ENCODE results near the gene JUND. TPM values are rescaled to one million over a fixed set of nuclear protein-coding genes. Genes with fewer than 3 reads are reported as not detected.

Gene JUND
- total RNA-seq, 4 donors from 2014 or later: 152 to 386 (median 290) TPM

- TF ChIP-seq CTCF (IDR thresholded peaks at IDR 0.05): peak in 3 of 4 experiments; percentile 17 to 42 (median 27)
- peak; percentile 75 to 93 for TF ChIP-seq POLR2A (IDR thresholded peaks at IDR 0.05)
- no peaks in the 10 kb centered on the region for H3K27me3 ChIP-seq
- no peaks in the 10 kb centered on the region for H3K36me3 ChIP-seq
- H3K27ac ChIP-seq: peak within 1 kb of the TSS; percentile 93 to 94
- DNase-seq: peak; percentile 97 to 99
- H3K9me3 ChIP-seq: no peaks in the 10 kb centered on the region
- intact Hi-C loops (cut with DNase I; ENCODE audit: low total_unique reads): loop anchor here (5.0 kb wide), 1 partner anchor 46 kb away; no protein-coding TSS in a partner anchor
- H3K4me3 ChIP-seq: peak within 1 kb of the TSS; percentile 63 to 67
- H3K4me1 ChIP-seq: peaks cover 0 to 10% of the 10 kb centered on the region in 2 donors
Observed at GRCh38 chr19:18322759-18323460, 41.5 kb upstream of the JUND start, which contains the start of gene LSM4. LSM4 (minus strand) TSS chr19:18323076; CDS start chr19:18323020, 56 bp downstream.

GRCh38 chr19:18322318-18322758 is 40.9 kb upstream of the JUND start:
- Histone ChIP-seq H3K9me3 (no peaks in the 10 kb centered on the region), H3K36me3 (no peaks in the 10 kb centered on the region), H3K27me3 (no peaks in the 10 kb centered on the region), H3K27ac (peak overlapping the region; percentile 78 to 80), H3K4me1 (peaks cover 0 to 10% of the 10 kb centered on the region in 2 donors), H3K4me3 (peak overlapping the region; percentile 63 to 67)
- TF ChIP-seq POLR2A (IDR thresholded peaks at IDR 0.05) (no peak), CTCF (IDR thresholded peaks at IDR 0.05) (no peak)
- intact Hi-C loops (cut with DNase I; ENCODE audit: low total_unique reads): loop anchor here (5.0 kb wide), 1 partner anchor 45 kb away; no protein-coding TSS in a partner anchor
- no peak for DNase-seq

- Histone ChIP-seq H3K27ac (peak overlapping the region; percentile 78 to 80), H3K36me3 (no peaks in the 10 kb centered on the region), H3K9me3 (no peaks in the 10 kb centered on the region), H3K4me1 (peaks cover 0 to 10% of the 10 kb centered on the region in 2 donors), H3K4me3 (no peak overlapping the region), H3K27me3 (no peaks in the 10 kb centered on the region)
- no peak for DNase-seq
- TF ChIP-seq POLR2A (IDR thresholded peaks at IDR 0.05) (no peak), CTCF (IDR thresholded peaks at IDR 0.05) (no peak)
- intact Hi-C loops (cut with DNase I; ENCODE audit: low total_unique reads): loop anchor here (5.0 kb wide), 1 partner anchor 44 kb away; no protein-coding TSS in a partner anchor
Observed at GRCh38 chr19:18321734-18322102, 40.3 kb upstream of the JUND start.

DNA sequence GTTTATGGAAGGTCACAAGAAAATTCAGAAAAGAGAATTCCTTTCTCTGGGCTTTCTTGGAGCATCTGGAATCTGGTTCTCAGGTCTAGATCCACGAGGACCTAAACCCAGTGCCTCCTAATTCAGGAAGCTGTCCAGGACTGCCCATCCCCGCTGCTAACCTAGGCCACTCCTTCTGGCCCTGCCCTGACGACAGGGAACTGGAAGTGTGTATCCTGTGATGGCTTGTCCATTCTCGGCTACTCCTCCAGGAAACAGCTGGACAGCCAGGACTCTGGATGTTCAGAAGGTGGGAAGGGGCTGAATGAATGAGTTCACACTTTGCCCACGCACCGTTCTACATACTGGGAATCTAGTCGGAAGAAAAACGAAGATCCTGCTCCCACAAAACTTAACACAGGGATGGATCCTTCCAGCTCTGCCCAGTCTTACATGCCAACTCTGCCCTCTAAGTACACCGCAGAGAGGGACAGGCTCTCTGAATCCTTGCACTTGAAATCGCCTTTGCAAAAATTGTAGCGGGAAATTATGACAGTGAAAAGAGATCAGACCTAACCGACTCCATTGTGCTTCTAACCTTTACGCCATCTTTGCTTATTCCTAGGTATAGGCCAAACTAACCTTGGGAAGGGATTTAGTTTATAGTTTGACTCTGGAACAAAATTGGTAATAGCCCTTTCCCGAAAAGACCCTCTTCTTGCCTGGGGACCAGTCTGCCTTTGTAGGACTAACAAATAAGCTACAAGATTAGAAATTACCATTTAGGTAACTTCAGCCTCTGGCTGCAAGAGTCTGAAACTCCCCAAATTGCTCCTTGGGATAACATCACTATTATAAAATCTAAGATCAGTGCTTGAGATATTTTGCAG is 39.7 kb upstream of the JUND start:
- no peak overlapping the region for H3K4me3 ChIP-seq
- peak overlapping the region in 1 of 2 donors; percentile 78 for H3K27ac ChIP-seq
- H3K9me3 ChIP-seq: no peaks in the 10 kb centered on the region
- intact Hi-C loops (cut with DNase I; ENCODE audit: low total_unique reads): loop anchor here (5.0 kb wide), 1 partner anchor 44 kb away; no protein-coding TSS in a partner anchor
- DNase-seq: no peak
- no peaks in the 10 kb centered on the region for H3K27me3 ChIP-seq
- H3K36me3 ChIP-seq: no peaks in the 10 kb centered on the region
- TF ChIP-seq POLR2A (IDR thresholded peaks at IDR 0.05) (no peak), CTCF (IDR thresholded peaks at IDR 0.05) (no peak)
- peaks cover 0 to 10% of the 10 kb centered on the region in 2 donors for H3K4me1 ChIP-seq

All from uterus (tissue), 4 donors.